BLaER1 treated with 17β-estradiol and CSF1 and Interleukin-3, amounts not matched to agents 10 nM and 100 nM (cell line): ENCODE results near the gene RPL3.
A peak's percentile ranks its signal among the peaks of the same experiment; 100 is the strongest.
"Not testable (repeated sequence)": the region's sequence is repeated elsewhere in the genome, so short reads cannot be mapped to it uniquely, and the experiment has no call there.

Experiments
- H3K27ac ChIP-seq, 11 experiments: shearing (Covaris generic); formaldehyde crosslinking; 2 replicates each; pipeline ENCODE4 v1.8.1; 2022
- H3K27me3 ChIP-seq, 11 experiments: shearing (Covaris generic); formaldehyde crosslinking; 2 replicates each; pipeline ENCODE4 v1.8.1; 2022
- H3K36me3 ChIP-seq, 11 experiments: shearing (Covaris generic); formaldehyde crosslinking; 2 replicates each; pipeline ENCODE4 v1.8.1; 2022
- H3K4me1 ChIP-seq, 10 experiments: shearing (Covaris generic); formaldehyde crosslinking; 2 replicates each; pipeline ENCODE4 v1.8.1; 2022
- H3K4me2 ChIP-seq, 11 experiments: shearing (Covaris generic); formaldehyde crosslinking; 2 replicates each; pipeline ENCODE4 v1.8.1; 2022
- H3K4me3 ChIP-seq, 10 experiments: shearing (Covaris generic); formaldehyde crosslinking; 2 replicates each; pipeline ENCODE4 v1.8.1; 2022
- H3K9ac ChIP-seq, 11 experiments: shearing (Covaris generic); formaldehyde crosslinking; 2 replicates each; pipeline ENCODE4 v1.8.1; 2022
- H3K9me3 ChIP-seq, 11 experiments: shearing (Covaris generic); formaldehyde crosslinking; replicated peaks in 1 of 11; 2 replicates each; pipeline ENCODE4 v1.8.1; 2022
- H4K20me1 ChIP-seq, 11 experiments: shearing (Covaris generic); formaldehyde crosslinking; 2 replicates each; pipeline ENCODE4 v1.8.1; 2022
- Cebpa-rat ChIP-seq, 11 experiments: shearing (Covaris generic); IDR thresholded peaks; 2 replicates each; pipeline ENCODE4 v1.8.1; 2022

RPL3 gene

GRCh38 chr22:39356464-39356863 is 37.0 kb upstream of the RPL3 start:
- Histone ChIP-seq H3K36me3 (peaks cover 0 to 34% (median 8%) of the 10 kb centered on the region in 11 experiments; a peak in 12 of 22 replicates), H3K4me2 (peak overlapping the region; percentile 24 to 65 (median 52); a peak in 20 of 22 replicates), H3K9me3 (no peaks in the 10 kb centered on the region), H3K4me3 (no peak overlapping the region), H3K9ac (0 out of 22 replicates have a peak overlapping the region, but pooled peaks of 2 of the 11 experiments have one; percentile 20 to 37), H3K27ac (peak overlapping the region in 6 of 11 experiments; percentile 19 to 50 (median 25); a peak in 7 of 22 replicates), H4K20me1 (peaks cover 0 to 96% (median 80%) of the 10 kb centered on the region in 11 experiments; a peak in 19 of 22 replicates), H3K27me3 (no peaks in the 10 kb centered on the region), H3K4me1 (peaks cover 40 to 90% (median 81%) of the 10 kb centered on the region in 10 experiments)
- TF ChIP-seq Cebpa-rat (IDR thresholded peaks at IDR 0.05): no peak

- H3K27ac ChIP-seq: peak overlapping the region in 2 of 11 experiments; percentile 32 to 38; a peak in 2 of 22 replicates
- H3K9me3 ChIP-seq, H3K4me3 ChIP-seq, H3K27me3 ChIP-seq: not testable (repeated sequence)
- peaks cover 44 to 90% (median 81%) of the 10 kb centered on the region in 10 experiments for H3K4me1 ChIP-seq
- peak overlapping the region in 9 of 11 experiments; percentile 24 to 65 (median 55); a peak in 16 of 22 replicates for H3K4me2 ChIP-seq
- peak in 2 of 11 experiments; percentile 40 to 63; a peak in 2 of 22 replicates for TF ChIP-seq Cebpa-rat (IDR thresholded peaks at IDR 0.05)
- 0 out of 22 replicates have a peak overlapping the region, but pooled peaks of 1 of the 11 experiments have one; percentile 20 for H3K9ac ChIP-seq
- H3K36me3 ChIP-seq: peaks cover 0 to 34% (median 8%) of the 10 kb centered on the region in 11 experiments; a peak in 11 of 22 replicates
- H4K20me1 ChIP-seq: peaks cover 0 to 96% (median 78%) of the 10 kb centered on the region in 11 experiments; a peak in 19 of 22 replicates
Observed at GRCh38 chr22:39355805-39356204, 36.4 kb upstream of the RPL3 start.

GRCh38 chr22:39355080-39355479 is 35.7 kb upstream of the RPL3 start:
- TF ChIP-seq Cebpa-rat (IDR thresholded peaks at IDR 0.05): no peak
- Histone ChIP-seq H3K4me3 (no peak overlapping the region), H3K4me2 (peak overlapping the region in 9 of 11 experiments; percentile 24 to 65 (median 55); a peak in 14 of 22 replicates), H3K9me3 (no peaks in the 10 kb centered on the region), H4K20me1 (peaks cover 0 to 92% (median 73%) of the 10 kb centered on the region in 11 experiments; a peak in 19 of 22 replicates), H3K27ac (peak overlapping the region in 3 of 11 experiments; percentile 23 to 38 (median 32); a peak in 5 of 22 replicates), H3K4me1 (peaks cover 40 to 89% (median 79%) of the 10 kb centered on the region in 10 experiments), H3K9ac (peak overlapping the region in 2 of 11 experiments; percentile 21 to 46; a peak in 1 of 22 replicates), H3K36me3 (peaks cover 0 to 30% (median 8%) of the 10 kb centered on the region in 11 experiments; a peak in 11 of 22 replicates), H3K27me3 (no peaks in the 10 kb centered on the region)

- H3K27ac ChIP-seq: peak overlapping the region in 6 of 11 experiments; percentile 9 to 93 (median 41); a peak in 6 of 22 replicates
- H3K9me3 ChIP-seq: no peaks in the 10 kb centered on the region
- H3K4me3 ChIP-seq: no peak overlapping the region
- peak overlapping the region; percentile 26 to 100 (median 96); a peak in 20 of 22 replicates for H3K4me2 ChIP-seq
- H4K20me1 ChIP-seq: peaks cover 0 to 75% (median 56%) of the 10 kb centered on the region in 11 experiments; a peak in 18 of 22 replicates
- peaks cover 0 to 21% (median under 1%) of the 10 kb centered on the region in 11 experiments; a peak in 5 of 22 replicates for H3K36me3 ChIP-seq
- H3K27me3 ChIP-seq: no peaks in the 10 kb centered on the region
- H3K4me1 ChIP-seq: peaks cover 49 to 81% (median 79%) of the 10 kb centered on the region in 10 experiments
- no peak for TF ChIP-seq Cebpa-rat (IDR thresholded peaks at IDR 0.05)
- H3K9ac ChIP-seq: peak overlapping the region in 5 of 11 experiments; percentile 4 to 47 (median 12); a peak in 5 of 22 replicates
Observed at GRCh38 chr22:39353346-39353745, 33.9 kb upstream of the RPL3 start.

- peak overlapping the region in 8 of 11 experiments; percentile 89 to 95 (median 92); a peak in 16 of 22 replicates for H3K27ac ChIP-seq
- peaks cover 49 to 91% (median 88%) of the 10 kb centered on the region in 10 experiments for H3K4me1 ChIP-seq
- peak overlapping the region in 7 of 10 experiments; percentile 18 to 94 (median 86); a peak in 12 of 20 replicates for H3K4me3 ChIP-seq
- TF ChIP-seq Cebpa-rat (IDR thresholded peaks at IDR 0.05): no peak
- H4K20me1 ChIP-seq: peaks cover 0 to 69% (median 53%) of the 10 kb centered on the region in 11 experiments; a peak in 18 of 22 replicates
- no peaks in the 10 kb centered on the region for H3K9me3 ChIP-seq
- H3K4me2 ChIP-seq: peak overlapping the region; percentile 91 to 100 (median 96)
- peak overlapping the region in 8 of 11 experiments; percentile 89 to 97 (median 94); a peak in 14 of 22 replicates for H3K9ac ChIP-seq
- peaks cover 0 to 20% (median 0%) of the 10 kb centered on the region in 11 experiments; a peak in 5 of 22 replicates for H3K36me3 ChIP-seq
- H3K27me3 ChIP-seq: no peaks in the 10 kb centered on the region
Observed at GRCh38 chr22:39352306-39352891, 33.0 kb upstream of the RPL3 start.

- Histone ChIP-seq H3K9ac (peak overlapping the region in 10 of 11 experiments; percentile 83 to 97 (median 93); a peak in 20 of 22 replicates), H3K4me3 (peak overlapping the region in 9 of 10 experiments; percentile 79 to 94 (median 86); a peak in 16 of 20 replicates), H4K20me1 (peaks cover 0 to 63% (median 47%) of the 10 kb centered on the region in 11 experiments; a peak in 18 of 22 replicates), H3K27ac (peak overlapping the region in 9 of 11 experiments; percentile 78 to 95 (median 92); a peak in 18 of 22 replicates), H3K9me3 (no peaks in the 10 kb centered on the region), H3K4me2 (peak overlapping the region; percentile 91 to 100 (median 96)), H3K36me3 (peaks cover 0 to 14% (median 0%) of the 10 kb centered on the region in 11 experiments; a peak in 3 of 22 replicates), H3K4me1 (peaks cover 49 to 89% (median 87%) of the 10 kb centered on the region in 10 experiments), H3K27me3 (no peaks in the 10 kb centered on the region)
- TF ChIP-seq Cebpa-rat (IDR thresholded peaks at IDR 0.05): 0 out of 22 replicates have a peak, but pooled peaks of 1 of the 11 experiments have one; percentile 35
Observed at GRCh38 chr22:39351689-39352214, 32.3 kb upstream of the RPL3 start.

- Histone ChIP-seq H3K9me3 (no peaks in the 10 kb centered on the region), H3K4me1 (peaks cover 44 to 82% (median 80%) of the 10 kb centered on the region in 10 experiments), H3K36me3 (peaks cover 0 to 6% (median 0%) of the 10 kb centered on the region in 11 experiments; a peak in 2 of 22 replicates), H3K27me3 (no peaks in the 10 kb centered on the region), H3K9ac (peak overlapping the region; percentile 83 to 97 (median 93)), H3K27ac (peak overlapping the region in 10 of 11 experiments; percentile 67 to 95 (median 92); a peak in 20 of 22 replicates), H3K4me3 (peak overlapping the region; percentile 70 to 94 (median 84)), H4K20me1 (peaks cover 0 to 55% (median 41%) of the 10 kb centered on the region in 11 experiments; a peak in 17 of 22 replicates), H3K4me2 (peak overlapping the region; percentile 91 to 100 (median 96))
- no peak for TF ChIP-seq Cebpa-rat (IDR thresholded peaks at IDR 0.05)
Observed at GRCh38 chr22:39350757-39351688, 31.6 kb upstream of the RPL3 start.
